GM21390 (cell line): ENCODE data around the gene SYT17.

Experiments used
- ATAC-seq: cut with Tn5 transposase; IDR thresholded peaks from one replicate; pipeline ENCODE4 v1.9.1; 2021; ENCODE audit not compliant: unreplicated experiment

Gene SYT17

GRCh38 chr16:19137201-19138128 is 30.6 kb upstream of the SYT17 start:
- ATAC-seq: no peak

- ATAC-seq: no peak
Measured at GRCh38 chr16:19138601-19139000, 29.4 kb upstream of the SYT17 start.

- ATAC-seq: no peak
Measured at GRCh38 chr16:19139436-19140091, 28.5 kb upstream of the SYT17 start.

- ATAC-seq: no peak
Measured at GRCh38 chr16:19140396-19140795, 27.6 kb upstream of the SYT17 start.

GRCh38 chr16:19142939-19143598 is 25.0 kb upstream of the SYT17 start:
- no peak for ATAC-seq

- ATAC-seq: no peak
Measured at GRCh38 chr16:19143599-19143956, 24.5 kb upstream of the SYT17 start.

- no peak for ATAC-seq
Measured at GRCh38 chr16:19145010-19145409, 23.0 kb upstream of the SYT17 start.

GRCh38 chr16:19147126-19147525 is 20.9 kb upstream of the SYT17 start:
- ATAC-seq: no peak

- ATAC-seq: no peak
Measured at GRCh38 chr16:19147627-19148026, 20.4 kb upstream of the SYT17 start.

- ATAC-seq: no peak
Measured at GRCh38 chr16:19148189-19148588, 19.9 kb upstream of the SYT17 start.

- no peak for ATAC-seq
Measured at GRCh38 chr16:19151310-19151709, 16.7 kb upstream of the SYT17 start.

GRCh38 chr16:19152042-19152441 is 16.0 kb upstream of the SYT17 start:
- ATAC-seq: no peak

- ATAC-seq: no peak
Measured at GRCh38 chr16:19153876-19154275, 14.2 kb upstream of the SYT17 start.

- no peak for ATAC-seq
Measured at GRCh38 chr16:19162085-19162484, 6.0 kb upstream of the SYT17 start.

GRCh38 chr16:19163215-19163614 is 4.8 kb upstream of the SYT17 start:
- ATAC-seq: no peak

GRCh38 chr16:19164285-19164684 is 3.8 kb upstream of the SYT17 start:
- no peak for ATAC-seq

- ATAC-seq: no peak
Measured at GRCh38 chr16:19165101-19165500, 2.9 kb upstream of the SYT17 start.

GRCh38 chr16:19166500-19166899 is 1.5 kb upstream of the SYT17 start:
- no peak for ATAC-seq

- ATAC-seq: no peak
Measured at GRCh38 chr16:19168371-19169081, 486 bp downstream of the SYT17 start.

- no peak for ATAC-seq
Measured at GRCh38 chr16:19169082-19169639, 1.1 kb downstream of the SYT17 start.
